Activated naive CD8-positive, alpha-beta T cell treated with anti-CD3 and anti-CD28 coated beads, Interleukin-2, amount 50 U/mL, for 16 hours (primary cell): Measurements from ENCODE around the gene KANSL1.
"Not testable (repeated sequence)": the region's sequence is repeated elsewhere in the genome, so short reads cannot be mapped to it uniquely, and the experiment has no call there.

Source experiments
- DNase-seq: peaks from one replicate; pipeline ENCODE4 v3.0.0-alpha.2; 2020; ENCODE audit warnings: low read depth, low spot score

The KANSL1 gene

DNA sequence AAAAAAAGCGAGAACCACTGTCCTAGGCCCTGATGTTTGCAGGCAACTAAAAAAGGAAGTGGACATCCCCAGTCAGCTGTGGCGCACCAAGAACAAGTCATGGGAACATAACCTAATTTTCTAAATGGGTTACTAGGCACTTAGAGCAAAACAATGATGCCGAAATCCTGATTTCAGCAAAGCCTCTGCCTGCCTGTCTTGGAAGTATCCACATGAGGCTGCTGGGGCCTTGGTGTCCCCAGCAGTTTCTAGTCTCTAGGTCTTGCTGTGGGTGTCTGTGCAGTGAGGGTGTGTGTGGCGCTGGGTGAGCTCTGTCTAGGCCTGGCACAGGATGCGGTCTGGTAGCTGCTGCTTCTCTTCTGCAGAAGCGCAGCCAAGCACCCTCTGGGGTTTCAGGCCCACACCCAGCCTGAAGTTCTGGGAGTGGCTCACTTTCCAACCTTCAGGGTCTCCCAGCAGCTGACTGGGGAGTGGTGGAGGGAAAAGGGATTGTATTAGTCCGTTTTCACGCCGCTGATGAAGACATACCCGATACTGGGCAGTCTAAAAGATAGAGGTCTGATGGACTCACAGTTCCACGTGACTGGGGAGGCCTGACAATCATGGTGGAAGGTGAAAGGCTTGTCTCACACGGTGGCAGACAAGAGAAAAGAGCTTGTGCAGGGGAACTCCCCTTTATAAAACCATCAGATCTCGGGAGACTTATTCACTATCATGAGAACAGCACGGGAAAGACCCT lies 173.0 kb downstream of the KANSL1 start:
- no peak for DNase-seq

GRCh38 chr17:46019408-46019925 lies 173.8 kb downstream of the KANSL1 start:
- not testable (repeated sequence) for DNase-seq

GRCh38 chr17:46013502-46014165 lies 179.6 kb downstream of the KANSL1 start:
- no peak for DNase-seq

GRCh38 chr17:46013127-46013501 lies 180.1 kb downstream of the KANSL1 start:
- DNase-seq: no peak

DNA sequence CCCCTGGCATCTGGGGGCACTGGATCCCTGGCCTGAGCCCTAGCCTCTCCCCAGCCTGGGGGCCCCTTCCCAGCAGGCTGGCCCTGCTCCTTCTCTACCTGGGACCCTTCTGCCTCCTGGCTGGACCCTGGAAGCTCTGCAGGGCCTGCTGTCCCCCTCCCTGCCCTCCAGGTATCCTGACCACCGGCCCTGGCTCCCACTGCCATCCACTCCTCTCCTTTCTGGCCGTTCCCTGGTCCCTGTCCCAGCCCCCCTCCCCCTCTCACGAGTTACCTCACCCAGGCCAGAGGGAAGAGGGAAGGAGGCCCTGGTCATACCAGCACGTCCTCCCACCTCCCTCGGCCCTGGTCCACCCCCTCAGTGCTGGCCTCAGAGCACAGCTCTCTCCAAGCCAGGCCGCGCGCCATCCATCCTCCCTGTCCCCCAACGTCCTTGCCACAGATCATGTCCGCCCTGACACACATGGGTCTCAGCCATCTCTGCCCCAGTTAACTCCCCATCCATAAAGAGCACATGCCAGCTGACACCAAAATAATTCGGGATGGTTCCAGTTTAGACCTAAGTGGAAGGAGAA lies 180.6 kb downstream of the KANSL1 start:
- no peak for DNase-seq

DNA sequence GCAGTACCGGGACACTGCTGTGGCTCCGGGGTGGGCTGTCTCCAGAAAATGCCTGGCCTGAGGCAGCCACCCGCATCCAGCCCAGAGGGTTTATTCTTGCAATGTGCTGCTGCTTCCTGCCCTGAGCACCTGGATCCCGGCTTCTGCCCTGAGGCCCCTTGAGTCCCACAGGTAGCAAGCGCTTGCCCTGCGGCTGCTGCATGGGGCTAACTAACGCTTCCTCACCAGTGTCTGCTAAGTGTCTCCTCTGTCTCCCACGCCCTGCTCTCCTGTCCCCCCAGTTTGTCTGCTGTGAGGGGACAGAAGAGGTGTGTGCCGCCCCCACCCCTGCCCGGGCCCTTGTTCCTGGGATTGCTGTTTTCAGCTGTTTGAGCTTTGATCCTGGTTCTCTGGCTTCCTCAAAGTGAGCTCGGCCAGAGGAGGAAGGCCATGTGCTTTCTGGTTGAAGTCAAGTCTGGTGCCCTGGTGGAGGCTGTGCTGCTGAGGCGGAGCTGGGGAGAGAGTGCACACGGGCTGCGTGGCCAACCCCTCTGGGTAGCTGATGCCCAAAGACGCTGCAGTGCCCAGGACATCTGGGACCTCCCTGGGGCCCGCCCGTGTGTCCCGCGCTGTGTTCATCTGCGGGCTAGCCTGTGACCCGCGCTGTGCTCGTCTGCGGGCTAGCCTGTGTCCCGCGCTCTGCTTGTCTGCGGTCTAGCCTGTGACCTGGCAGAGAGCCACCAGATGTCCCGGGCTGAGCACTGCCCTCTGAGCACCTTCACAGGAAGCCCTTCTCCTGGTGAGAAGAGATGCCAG lies 181.3 kb downstream of the KANSL1 start:
- no peak for DNase-seq

DNA sequence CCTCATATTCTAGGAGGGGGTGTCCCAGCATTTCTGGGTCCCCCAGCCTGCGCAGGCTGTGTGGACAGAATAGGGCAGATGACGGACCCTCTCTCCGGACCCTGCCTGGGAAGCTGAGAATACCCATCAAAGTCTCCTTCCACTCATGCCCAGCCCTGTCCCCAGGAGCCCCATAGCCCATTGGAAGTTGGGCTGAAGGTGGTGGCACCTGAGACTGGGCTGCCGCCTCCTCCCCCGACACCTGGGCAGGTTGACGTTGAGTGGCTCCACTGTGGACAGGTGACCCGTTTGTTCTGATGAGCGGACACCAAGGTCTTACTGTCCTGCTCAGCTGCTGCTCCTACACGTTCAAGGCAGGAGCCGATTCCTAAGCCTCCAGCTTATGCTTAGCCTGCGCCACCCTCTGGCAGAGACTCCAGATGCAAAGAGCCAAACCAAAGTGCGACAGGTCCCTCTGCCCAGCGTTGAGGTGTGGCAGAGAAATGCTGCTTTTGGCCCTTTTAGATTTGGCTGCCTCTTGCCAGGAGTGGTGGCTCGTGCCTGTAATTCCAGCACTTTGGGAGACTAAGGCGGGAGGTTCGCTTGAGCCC lies 182.5 kb downstream of the KANSL1 start:
- DNase-seq: no peak

- no peak for DNase-seq
Measured at GRCh38 chr17:46009681-46010596, 183.3 kb downstream of the KANSL1 start.

GRCh38 chr17:46008591-46008990 lies 184.6 kb downstream of the KANSL1 start:
- no peak for DNase-seq

DNA sequence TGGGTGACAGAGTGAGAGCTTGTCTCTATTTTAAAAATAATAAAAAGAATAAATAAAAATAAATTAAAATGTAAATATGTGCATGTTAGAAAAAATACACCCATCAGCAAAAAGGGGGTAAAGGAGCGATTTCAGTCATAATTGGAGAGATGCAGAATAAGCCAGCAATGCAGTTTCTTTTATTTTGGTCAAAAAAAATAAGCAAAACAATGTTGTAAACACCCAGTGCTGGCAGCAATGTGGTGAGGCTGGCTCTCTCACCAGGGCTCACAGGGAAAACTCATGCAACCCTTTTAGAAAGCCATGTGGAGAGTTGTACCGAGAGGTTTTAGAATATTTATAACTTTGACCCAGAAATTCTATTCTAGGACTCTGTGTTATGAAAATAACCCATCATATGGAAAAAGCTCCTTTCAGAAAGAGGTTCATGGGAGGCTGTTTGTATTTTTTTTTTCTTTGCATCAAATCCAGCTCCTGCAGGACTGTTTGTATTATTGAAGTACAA lies 185.7 kb downstream of the KANSL1 start:
- no peak for DNase-seq

DNA sequence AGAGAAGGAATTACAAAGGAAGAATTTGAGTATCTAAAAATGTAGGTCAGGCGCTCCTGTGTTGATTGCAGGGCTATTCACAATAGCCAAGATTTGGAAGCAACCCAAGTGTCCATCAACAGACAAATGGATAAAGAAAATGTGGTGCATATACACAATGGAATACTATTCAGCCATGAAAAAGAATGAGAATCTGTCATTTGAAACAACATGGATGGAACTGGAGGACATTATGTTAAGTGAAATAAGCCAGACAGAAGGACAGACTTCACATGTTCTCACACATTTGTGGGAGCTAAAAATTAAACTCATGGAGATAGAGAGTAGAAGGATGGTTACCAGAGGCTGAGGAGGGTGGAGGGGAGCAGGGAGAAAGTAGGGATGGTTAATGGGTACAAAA lies 187.1 kb downstream of the KANSL1 start:
- not testable (repeated sequence) for DNase-seq

- no peak for DNase-seq
Measured at GRCh38 chr17:46003907-46004748, 189.1 kb downstream of the KANSL1 start.

DNA sequence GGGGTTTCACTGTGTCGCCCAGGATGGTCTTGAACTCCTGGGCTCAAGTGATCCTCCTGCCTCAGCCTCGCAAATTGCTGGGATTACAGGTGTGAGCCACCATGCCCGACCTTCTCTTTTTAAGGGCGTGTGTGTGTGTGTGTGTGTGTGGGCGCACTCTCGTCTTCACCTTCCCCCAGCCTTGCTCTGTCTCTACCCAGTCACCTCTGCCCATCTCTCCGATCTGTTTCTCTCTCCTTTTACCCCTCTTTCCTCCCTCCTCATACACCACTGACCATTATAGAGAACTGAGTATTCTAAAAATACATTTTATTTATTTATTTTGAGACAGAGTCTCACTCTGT lies 190.3 kb downstream of the KANSL1 start:
- no peak for DNase-seq

DNA sequence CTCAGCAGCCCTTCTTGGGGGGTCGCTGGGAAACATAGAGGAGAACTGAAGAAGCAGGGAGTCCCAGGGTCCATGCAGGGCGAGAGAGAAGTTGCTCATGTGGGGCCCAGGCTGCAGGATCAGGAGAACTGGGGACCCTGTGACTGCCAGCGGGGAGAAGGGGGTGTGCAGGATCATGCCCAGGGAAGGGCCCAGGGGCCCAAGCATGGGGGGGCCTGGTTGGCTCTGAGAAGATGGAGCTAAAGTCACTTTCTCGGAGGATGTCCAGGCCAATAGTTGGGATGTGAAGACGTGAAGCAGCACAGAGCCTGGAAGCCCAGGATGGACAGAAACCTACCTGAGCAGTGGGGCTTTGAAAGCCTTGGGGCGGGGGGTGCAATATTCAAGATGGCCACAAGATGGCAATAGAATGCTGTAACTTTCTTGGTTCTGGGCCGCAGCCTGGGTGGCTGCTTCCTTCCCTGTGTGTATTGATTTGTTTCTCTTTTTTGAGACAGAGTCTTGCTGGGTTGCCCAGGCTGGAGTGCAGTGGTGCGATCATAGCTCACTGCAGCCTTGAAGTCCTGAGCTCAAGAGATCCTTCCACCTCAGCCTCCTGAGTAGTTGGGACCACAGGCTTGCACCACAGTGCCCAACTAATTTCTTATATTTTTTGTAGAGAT lies 190.8 kb downstream of the KANSL1 start:
- peak; percentile 39 for DNase-seq

DNA sequence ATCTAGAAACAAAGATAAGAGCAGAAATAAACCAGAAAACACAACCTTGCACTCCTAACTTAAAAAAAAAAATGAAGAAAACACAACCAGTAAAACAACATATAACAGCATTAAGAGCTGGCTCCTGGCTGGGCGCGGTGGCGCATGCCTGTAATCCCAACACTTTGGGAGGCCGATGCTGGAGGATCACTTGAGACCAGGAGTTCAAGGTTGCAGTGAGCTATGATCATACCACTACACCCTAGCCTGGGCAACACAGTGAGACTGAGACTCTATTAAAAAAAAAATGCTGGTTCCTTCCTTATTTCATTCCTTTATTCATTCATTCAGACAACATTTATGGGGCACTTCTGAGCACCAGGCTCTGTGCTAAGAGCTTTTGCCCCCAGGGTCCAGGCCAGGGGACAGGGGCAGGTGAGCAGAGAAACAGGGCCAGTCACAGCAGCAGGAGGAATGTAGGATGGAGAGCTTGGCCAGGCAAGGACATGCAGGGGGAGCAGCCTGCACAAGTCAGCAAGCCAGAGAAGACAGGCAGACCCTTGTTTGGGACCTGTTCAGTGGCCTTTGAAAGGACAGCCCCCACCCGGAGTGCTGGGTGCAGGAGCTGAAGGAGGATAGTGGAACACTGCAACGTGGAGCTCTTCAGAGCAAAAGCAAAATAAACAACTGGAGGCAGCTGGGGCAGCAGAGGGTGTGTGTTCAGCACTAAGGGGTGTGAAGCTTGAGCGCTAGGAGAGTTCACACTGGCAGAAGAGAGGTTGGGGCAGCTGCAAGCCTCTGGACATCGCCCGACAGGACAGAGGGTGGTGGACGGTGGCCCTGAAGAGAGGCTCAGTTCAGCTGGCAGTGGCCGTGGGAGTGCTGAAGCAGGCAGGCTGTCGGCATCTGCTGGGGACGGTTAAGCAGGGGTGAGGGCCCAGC lies 191.6 kb downstream of the KANSL1 start:
- DNase-seq: no peak

DNA sequence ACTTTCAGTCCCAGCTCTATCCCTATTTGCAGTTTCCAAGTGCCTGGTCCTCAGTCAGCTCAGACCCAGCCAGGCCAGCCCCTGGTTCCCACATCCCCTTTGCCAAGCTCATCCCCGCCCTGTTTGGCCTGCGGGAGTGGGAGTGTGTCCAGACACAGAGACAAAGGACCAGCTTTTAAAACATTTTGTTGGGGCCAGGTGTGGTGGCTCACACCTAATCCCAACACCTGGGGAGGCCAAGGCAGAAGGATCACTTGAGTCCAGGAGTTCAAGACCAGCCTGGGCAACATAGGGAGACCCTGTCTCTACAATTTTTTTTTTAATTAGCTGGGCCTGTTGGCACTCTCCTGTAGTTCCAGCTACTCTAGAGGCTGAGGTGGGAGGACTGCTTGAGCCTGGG lies 192.5 kb downstream of the KANSL1 start:
- DNase-seq: no peak

DNA sequence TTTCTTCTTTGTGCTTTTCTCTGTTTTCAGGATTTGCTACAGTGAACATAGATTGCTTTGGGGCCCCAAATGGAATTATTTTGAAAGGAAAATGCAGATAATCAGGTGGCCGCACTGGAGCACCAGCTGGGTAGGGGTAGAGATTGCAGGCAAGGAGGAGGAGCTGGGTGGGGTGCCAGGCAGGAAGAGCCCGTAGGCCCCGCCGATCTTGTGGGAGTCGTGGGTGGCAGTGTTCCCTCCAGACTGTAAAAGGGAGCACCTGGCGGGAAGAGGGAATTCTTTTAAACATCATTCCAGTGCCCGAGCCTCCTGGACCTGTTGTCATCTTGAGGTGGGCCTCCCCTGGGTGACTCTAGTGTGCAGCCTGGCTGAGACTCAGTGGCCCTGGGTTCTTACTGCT lies 192.9 kb downstream of the KANSL1 start:
- DNase-seq: no peak

- DNase-seq: no peak
Measured at GRCh38 chr17:45999900-46000290, 193.3 kb downstream of the KANSL1 start.
